Stimulated activated CD4-positive, alpha-beta T cell treated with anti-CD3 and anti-CD28 coated beads, Interleukin-15, amount 100 ng/mL, for 48 hours (primary cell): ENCODE results near the gene HECW1.
A peak's percentile ranks its signal among the peaks of the same experiment; 100 is the strongest.

Experiments used
- DNase-seq, 2 donors: peaks; one replicate each; pipeline ENCODE4 v3.0.0-alpha.2; 2020; ENCODE audit warnings: low read depth in 2 of 2

HECW1 gene

DNA sequence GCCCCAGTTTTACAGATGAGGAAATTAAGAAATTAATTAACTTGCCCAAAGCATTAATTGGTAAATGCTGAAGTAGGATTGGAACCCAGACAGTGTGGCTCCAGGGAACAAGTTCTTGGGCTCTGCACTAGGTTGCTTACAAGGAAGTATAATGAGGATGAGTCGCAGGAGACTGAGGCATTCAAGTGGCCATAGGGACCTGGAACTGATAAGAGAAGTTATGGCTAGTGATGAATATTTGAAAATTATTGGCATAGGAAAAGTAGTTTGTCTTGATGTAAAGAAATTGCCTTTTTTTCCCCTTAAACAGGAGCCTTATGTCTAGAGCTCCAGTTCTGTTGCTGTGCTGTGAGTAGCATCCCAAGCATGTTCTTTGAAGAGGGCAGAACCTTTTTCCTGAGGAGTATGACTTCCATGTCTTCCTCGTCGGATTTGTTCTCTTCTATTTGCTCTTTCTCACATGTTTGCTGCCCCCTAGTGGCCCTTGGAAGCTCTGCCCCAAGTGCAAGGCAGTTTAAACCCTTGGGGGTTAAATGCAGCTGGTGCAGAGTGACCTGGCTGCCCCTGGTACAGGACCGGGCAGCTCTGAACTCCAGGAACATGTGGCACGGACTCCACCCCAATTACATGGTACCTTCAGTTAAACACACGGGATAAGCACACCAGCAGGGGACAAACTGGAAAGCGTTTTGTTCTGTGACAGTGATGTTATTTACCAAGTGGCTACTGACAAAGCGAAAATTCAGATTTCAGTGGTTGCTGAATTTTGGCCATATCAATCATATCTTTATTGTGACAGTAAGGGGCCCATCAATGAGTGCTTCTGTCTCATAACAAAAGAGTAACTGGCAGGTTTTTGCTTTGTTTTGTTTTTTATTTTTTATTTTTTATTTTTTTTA, 148.8 kb downstream of the HECW1 start:
- peak; percentile 42 to 52 for DNase-seq

- no peak for DNase-seq
Observed at GRCh38 chr7:43265139-43265538, 152.7 kb downstream of the HECW1 start.

- no peak for DNase-seq
Observed at GRCh38 chr7:43273939-43274719, 161.7 kb downstream of the HECW1 start.

DNA sequence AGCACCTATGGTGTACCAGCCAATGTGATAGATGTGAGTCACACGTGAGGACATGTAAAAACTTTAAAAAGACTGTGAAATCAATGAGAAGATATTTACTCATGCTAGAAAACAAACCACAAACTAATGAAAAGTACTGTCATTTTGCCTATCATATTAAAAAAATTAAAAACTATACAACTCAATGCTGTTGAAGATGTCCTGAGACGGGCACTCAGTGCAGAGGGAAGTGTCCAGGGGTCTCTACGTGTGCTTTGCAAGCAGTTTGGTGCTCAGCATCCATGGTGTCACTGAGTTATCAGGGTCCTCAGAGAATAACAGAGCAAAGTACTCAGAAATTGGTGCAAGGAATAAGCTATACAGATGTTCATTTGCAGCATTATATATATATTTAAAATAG, 162.3 kb downstream of the HECW1 start:
- no peak for DNase-seq

GRCh38 chr7:43276547-43276946, 164.1 kb downstream of the HECW1 start:
- no peak for DNase-seq

- no peak for DNase-seq
Observed at GRCh38 chr7:43278088-43278644, 165.7 kb downstream of the HECW1 start.

GRCh38 chr7:43281268-43281667, 168.8 kb downstream of the HECW1 start:
- DNase-seq = no peak

- DNase-seq = no peak
Observed at GRCh38 chr7:43283706-43284105, 171.3 kb downstream of the HECW1 start.

DNA sequence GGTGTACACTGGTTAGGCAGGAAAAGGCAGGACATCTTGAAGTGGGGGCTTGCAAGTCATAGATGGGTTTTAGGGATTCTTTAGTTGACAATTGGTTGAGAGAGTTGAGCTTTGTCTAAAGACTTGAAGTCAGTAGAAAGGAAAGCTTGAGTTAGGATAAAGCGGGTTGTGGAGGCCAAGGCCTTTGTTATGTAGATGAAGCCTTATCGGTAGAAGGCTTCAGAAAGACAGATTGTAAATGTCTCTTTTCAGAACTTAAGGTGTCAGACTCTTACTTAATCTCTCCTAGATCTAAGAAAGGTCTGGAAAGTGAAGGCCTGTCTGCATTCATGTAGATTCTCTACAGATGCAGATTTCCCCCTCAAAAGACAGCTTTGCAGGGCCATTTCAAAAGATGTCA, 177.4 kb downstream of the HECW1 start:
- DNase-seq = no peak

DNA sequence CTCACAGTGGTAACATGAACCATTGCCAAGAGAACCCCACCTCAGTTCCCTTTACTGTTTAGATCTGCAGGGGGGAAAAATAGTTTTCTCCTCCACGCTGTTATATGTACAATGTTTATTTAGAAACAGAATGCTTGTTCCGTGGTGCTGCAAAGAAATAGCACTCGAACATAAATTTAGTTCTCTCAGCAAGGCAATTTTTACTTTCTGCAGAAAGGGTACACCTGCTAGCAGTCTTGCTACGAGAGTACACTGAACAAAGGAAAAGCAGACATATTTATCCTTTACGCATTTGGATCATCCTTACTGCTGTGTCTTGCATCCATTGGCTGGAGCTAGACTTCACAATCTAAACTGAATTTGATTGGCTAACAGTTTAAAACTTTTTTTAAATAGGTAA, 178.5 kb downstream of the HECW1 start:
- no peak for DNase-seq

DNA sequence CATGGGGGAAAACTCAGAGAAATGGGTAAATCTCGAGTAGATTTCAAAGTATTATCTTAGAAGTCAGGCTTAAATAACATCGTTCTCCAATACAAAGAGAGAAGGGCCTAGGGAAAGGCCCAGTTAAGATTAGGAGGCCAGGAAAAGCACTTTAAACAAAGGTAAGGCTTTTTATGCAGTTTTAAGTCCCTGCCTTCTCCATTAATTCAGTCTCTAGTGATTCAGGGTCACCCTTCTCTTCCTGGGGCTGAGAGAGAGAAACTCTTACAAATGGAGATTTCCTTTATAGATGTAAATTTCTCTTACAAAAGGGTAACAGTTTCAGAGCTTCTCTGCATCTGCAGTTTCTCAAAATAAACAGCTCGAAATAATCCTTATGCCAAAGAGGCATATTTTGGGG, 179.3 kb downstream of the HECW1 start:
- no peak for DNase-seq

- no peak for DNase-seq
Observed at GRCh38 chr7:43292384-43292783, 179.9 kb downstream of the HECW1 start.

DNA sequence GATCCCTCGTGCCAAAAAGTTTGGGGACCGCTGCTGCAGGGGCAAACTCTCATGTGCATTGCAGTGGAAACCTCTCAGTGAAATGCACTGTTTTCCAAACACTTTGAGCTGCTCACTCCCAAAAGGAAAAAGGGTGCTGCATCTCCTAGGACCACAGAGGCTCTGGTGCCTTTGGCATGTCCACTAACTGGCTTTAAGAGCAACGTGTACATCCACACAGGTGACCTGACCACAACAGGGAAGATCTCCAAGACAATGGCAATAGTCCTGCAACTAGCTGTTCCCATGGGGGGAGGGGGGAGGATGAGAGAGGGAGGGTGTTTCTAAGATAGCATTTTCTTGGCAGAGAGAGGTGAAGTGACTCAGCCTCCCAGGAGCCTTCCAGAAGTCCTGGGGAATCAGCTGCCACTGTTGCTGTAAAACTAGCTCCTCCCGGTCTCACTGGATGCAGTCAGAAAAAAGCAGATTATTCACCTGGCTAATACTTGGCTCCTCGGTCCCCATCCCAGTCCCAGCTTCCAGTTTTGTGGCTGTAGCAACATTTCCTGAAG, 181.7 kb downstream of the HECW1 start:
- DNase-seq = no peak

GRCh38 chr7:43295429-43295828, 183.0 kb downstream of the HECW1 start:
- no peak for DNase-seq

- no peak for DNase-seq
Observed at GRCh38 chr7:43296306-43296705, 183.9 kb downstream of the HECW1 start.

DNA sequence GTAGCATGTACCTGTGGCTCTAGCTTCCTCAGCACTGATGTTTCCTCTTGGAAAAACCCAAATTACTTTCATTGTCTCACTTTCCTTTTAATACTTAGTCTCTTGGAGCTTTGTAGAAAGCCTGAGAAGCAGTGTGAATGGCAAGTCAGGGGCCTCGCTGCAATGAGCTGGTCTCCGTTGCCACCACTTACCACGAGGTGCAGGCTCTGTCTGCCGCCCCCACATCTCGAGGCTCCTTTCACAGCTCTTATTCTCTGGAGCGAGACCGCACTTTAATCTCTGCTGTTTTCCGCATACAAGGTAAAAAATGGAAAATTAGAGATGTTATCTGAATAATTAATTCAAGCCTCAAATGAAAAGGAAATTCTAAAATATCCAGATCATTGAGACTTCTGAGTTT, 186.2 kb downstream of the HECW1 start:
- DNase-seq = no peak

- DNase-seq = no peak
Observed at GRCh38 chr7:43300121-43300520, 187.7 kb downstream of the HECW1 start.

DNA sequence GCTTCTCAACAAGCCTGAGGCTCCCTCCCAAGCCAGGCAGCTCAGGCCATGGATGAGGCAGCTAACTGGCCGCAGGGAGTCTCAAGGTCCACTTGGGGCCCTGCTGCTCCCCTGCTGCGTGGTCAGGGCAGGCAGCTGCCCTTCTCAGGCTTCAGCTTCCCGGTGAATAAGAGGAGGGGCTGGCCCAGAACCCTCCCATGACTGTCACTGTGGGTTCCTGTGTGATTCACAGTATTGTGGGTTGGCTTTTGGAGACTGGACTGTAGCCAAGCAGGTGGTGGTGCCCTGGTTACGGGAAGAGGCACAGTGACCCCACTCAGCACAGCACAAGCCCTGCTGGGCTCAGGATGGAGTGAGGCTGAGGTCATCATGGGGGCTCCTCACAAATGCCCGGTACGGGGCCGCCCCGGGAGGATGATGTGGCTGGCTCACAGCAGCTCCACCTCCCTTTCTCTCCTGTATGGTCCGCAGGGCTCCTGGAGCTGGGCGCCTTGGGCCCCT, 189.8 kb downstream of the HECW1 start:
- DNase-seq = peak; percentile 7 to 8

DNA sequence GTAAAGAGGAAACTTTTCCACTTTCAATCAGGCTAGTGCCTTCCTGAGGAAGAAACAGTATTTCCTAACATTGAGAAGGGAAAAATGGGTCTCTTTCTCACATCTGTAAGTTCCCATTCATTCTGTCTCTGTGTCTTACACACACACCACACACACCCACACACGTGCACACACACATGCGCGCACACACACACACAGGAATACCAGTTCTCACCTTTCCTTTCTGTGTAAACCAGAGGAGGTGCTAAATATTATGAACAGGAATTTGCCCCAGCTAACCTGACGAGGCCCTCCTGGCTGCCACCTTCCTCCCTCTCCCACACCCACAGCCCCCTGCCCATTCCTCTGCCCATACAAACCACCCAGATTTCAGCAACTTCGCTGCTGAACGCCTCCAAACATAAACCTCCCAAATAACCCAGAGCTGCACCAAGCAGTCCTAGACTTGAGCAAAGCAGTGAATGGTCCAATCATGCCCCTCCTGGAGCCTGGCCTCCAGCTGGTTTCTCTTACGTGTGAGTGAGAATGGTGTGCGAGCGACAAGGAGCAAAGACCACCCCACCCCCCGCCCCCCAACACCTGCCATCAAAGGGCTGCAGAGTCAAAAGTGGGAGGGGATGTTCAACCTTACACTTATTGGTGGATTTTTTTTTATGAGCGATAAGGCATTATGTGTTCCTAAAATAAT, 190.5 kb downstream of the HECW1 start:
- no peak for DNase-seq

DNA sequence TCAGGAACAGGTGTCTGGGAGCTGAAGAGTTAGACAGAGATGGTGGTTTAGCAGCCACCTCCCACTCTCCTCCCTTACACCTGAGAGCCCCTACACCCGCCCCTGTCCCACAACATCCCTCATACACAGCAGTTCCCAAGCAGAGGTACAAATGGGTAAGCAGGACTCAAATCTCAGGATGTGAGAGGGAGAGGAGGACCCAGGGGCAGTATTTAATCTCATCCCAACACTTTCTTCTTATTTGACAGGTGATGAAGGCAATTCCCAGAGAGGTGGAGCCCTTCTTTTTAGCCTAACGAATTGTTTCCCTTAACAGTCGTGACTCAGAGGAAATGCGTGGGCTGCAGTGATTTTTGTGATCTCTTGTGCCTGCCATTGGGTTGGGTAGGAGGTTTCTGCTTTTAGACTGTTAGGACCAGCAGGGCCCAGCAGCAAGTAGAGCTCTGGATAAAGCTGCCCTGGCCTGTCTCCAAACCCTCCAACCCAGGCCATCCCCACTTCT, 191.3 kb downstream of the HECW1 start:
- DNase-seq = peak; percentile 24 to 64

- DNase-seq = no peak
Observed at GRCh38 chr7:43306404-43306803, 194.0 kb downstream of the HECW1 start.
